Dedifferentiated amniotic fluid mesenchymal stem cell (primary cell): Measurements from ENCODE around the gene EXPH5.
"Not testable (repeated sequence)": the region's sequence is repeated elsewhere in the genome, so short reads cannot be mapped to it uniquely, and the experiment has no call there.

Source experiments
- DNase-seq: peaks from one replicate; pipeline ENCODE4 v3.0.0-alpha.2; 2016; ENCODE audit errors: extremely low spot score

EXPH5 gene

DNA sequence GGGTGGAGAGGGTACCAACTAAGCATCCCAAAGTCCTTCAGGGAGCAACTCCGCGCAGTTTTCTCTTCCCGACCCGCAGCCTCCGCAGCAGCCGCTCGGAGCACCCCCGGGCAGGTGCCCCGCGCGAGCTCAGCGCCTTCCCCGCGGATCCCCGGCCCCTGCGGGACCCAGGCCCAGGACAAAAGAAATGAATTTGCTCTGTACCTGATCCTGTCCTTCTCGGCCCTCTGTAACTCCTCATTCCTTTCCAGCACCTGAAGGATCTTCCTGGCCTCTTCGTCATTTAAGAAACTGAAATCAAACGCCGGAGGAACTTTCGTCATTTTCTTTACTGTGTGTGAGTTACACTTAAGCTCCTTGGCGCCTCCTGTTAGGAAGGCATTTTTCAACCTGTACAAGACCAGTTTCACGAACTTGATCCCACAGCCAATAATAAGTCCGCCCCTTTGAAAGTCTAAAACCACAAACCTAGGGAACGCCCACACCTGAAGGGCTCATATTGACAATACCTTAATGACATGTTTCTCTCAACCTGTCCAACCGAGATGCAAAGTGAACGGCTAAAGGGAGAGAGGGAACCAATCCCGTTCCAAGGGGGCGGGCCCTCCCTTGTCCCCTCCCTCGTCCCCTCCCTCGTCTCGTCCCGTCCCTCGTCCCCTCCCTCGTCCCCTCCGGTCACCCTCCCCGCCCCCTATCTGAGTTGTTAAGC lies at the start of gene EXPH5:
EXPH5 (minus strand) TSS at position 555 of the 709 bp plus-strand sequence; CDS start at position 323, 232 bp downstream.
- peak; percentile 45 for DNase-seq

DNA sequence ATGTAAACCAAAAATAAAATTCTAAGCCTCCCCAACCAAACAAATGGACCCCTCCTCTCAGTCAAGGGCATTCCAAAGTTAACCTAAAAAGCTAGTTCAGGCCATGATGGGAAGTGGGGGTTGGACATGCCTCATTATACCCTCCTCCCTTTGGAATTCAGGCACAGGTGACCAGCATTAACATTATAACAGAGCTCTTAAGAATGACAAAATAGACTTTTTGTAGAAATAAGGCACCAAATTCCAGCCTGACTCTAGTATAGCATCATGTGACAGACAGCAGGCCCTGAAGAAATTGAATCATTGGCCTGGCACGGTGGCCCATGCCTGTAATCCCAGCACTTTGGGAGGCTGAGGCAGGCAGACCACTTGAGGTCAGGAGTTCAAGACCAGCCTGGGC lies 48.2 kb upstream of the EXPH5 start:
- DNase-seq = not testable (repeated sequence)

DNA sequence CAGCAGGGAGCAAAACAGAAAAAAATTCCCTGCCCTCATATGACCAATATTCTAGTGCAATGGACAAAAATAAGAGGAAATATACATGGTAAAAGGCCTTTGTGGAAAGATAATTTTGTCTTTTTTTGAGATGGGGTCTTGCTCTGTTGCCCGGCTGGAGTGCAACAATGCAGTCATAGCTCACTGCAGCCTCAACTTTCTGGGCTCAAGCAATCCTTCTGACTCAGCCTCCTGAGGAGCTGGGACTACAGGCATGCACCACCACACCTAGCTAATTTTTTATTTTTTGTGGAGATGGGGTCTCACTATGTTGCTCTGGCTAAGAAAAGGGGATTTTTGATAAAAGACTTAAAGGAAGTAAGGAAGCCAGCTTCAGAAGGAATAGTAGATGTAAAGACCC lies 45.6 kb upstream of the EXPH5 start:
- DNase-seq = no peak

DNA sequence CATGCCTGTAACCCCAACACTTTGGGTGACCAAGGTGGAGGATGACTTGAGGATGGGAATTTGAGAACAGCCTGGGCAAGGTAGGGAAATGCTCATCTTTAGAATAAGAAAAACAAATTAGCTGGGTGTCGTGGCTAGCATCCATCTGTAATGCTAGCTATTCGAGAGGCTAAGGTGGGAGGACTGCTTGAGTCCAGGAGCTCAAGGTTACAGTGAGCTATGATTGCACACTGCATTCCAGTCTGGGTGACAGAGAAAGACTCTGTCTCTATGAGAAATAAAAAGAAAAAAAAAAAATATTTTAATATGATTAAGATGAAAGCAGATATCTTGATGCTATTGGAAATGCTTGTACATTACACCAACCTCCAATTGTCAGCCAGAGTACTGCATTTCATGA lies 42.7 kb upstream of the EXPH5 start:
- DNase-seq = no peak

GRCh38 chr11:108635106-108635505 lies 41.5 kb upstream of the EXPH5 start:
- DNase-seq = no peak

GRCh38 chr11:108632041-108632704 lies 38.6 kb upstream of the EXPH5 start:
- peak; percentile 55 for DNase-seq

DNA sequence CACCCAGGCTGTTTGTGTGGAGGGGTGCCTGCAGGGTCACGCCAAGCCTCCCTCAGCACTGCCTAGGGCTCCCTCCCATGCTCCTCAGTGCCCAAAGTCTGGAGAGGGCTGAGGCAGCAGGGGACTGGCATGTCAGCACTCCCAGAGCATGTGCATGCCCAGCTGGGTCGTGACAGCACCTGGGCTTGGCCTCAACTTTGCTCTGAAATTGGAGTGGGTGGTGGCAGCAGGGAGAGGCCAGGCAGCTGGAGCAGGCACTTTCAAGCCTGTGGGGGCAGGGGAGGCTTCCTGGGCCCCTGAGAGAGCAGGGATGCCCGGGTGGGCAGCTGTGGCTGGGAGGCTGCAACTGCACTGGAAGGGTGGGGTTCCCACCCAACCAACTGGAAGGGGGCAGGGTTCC lies 35.7 kb upstream of the EXPH5 start:
- no peak for DNase-seq

DNA sequence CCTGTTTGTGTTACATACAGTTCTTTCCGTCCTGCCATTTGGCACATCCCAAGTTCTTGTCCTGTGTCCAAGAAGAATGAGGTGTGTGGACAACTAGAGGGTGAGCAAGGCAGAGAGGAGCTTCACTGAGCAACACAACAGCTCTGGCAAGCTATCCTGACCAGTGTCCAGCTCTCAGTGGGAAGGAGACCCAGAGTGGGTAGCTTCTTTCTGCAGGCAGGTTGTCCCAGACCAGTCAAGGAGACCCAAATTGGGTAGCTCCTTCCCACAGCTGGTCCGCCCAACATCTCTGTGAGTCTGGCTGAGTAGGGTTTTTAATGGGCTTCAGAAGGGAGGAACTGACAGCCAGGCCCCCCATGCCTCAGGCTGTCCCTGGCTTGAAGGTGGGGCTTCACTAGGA lies 35.2 kb upstream of the EXPH5 start:
- DNase-seq = no peak

DNA sequence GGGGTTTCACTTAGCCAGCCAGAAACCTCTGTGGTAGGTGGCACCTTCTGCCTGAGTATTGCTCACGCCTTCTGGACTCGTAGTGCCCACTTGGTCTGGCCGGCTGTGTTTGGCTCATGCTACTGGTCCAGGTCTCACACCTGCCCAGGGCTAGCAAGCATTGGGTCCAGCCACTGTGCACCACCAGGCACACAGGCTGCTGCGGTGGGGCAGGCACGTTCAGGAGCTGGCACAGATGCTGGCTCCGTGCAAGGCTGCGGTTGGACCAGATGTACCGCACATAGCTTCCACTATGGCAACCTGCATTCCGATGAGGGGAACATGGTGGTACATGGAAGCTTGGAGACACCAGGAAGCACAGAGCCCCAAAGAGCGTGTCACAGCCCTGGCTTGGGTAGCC lies 34.8 kb upstream of the EXPH5 start:
- no peak for DNase-seq

DNA sequence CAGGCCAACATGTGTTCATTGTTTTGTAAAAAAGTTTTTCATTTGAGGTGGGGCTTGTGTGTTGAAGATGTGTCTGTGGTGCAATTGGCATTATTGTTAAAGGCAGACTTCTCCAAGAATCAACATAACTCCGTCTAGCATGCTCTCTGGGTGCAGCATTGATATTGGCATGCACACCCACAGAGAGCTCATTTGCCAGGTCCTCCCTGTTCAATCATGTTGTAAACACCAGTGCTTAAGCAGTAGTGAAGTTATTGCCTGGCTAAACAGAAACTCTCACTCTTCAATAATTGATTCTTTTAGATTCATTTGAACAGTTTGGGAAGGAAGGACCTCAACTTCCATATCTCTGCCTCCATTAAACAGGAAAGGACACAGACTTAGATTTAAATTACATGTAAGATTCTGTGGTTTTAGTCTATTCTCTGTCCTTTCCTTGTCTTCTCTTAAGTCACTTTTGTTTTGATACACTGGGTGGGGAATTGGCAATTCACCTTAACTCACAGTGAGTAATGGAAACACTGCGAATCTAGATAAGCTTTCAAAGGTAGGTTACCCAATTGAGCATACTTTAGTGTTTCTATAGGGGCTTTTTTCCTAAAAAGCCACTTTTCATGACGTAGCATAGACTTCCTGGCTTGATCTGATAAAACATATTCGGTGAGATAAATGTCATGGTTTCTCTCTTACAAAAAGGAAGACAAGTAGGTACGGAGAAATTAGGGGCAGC lies 30.8 kb upstream of the EXPH5 start:
- no peak for DNase-seq

- DNase-seq = no peak
Observed at GRCh38 chr11:108622341-108622740, 28.8 kb upstream of the EXPH5 start.

- DNase-seq = no peak
Observed at GRCh38 chr11:108620958-108621772, 27.6 kb upstream of the EXPH5 start.

GRCh38 chr11:108618529-108618928 lies 25.0 kb upstream of the EXPH5 start:
- no peak for DNase-seq

DNA sequence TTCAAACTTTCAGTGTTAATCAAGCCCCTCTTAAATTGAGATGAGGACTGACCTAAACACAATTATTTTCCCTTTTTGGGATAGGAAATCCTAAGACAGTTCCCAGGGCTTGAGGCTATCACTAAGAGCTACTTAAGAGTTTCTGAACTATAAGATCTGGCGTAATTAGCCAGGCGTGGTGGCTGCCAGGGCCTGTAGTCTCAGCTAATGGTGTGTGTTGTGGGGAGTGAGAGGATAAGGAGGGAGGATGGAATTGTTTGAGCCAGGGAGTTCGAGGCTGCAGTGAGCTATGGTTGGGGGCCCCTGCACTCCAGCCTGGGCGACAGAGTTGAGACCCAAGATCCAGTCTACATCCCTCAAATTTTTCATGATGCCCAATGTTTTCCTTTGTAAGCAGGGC lies 23.5 kb upstream of the EXPH5 start:
- no peak for DNase-seq

GRCh38 chr11:108616549-108616948 lies 23.0 kb upstream of the EXPH5 start:
- DNase-seq = no peak

DNA sequence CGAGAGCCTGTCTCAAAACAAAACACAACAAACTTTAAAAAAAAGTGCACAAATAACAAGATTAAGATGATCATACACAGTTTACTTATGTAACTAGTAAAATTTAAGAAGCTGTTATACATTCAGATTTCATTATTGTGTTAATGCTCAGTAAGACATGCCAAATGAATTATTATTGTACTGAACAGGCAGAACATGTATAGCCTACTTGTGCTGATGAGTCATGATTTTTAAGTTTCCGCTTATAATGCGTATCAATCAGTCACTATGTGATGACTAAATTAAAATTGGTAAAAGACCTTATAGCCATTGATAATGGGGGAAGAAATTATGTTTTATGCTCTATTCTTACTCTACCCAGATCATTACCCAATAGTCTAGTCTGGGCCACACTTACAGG lies 20.5 kb upstream of the EXPH5 start:
- DNase-seq = no peak

- no peak for DNase-seq
Observed at GRCh38 chr11:108609682-108610081, 16.1 kb upstream of the EXPH5 start.

GRCh38 chr11:108608548-108608947 lies 15.0 kb upstream of the EXPH5 start:
- no peak for DNase-seq

GRCh38 chr11:108606495-108607160 lies 13.1 kb upstream of the EXPH5 start:
- no peak for DNase-seq

DNA sequence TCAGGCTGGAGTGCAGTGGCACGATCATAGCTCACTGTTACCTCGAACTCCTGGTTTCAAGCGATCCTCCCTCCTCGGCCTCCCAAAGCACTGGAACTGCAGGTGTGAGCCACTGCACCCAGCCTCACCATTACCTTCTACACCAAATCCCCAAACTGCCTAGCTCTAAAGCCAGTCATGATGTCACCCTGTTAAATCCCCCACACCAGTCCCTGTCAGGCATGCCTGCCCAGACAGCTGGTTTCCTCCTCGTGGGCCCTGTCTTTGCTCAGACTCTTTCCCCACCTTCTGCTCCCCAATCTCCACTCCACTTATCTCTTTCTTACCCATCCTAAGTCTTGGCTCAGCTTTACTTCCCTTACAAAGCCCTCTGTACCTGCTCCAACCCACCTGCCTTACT lies 12.5 kb upstream of the EXPH5 start:
- no peak for DNase-seq

DNA sequence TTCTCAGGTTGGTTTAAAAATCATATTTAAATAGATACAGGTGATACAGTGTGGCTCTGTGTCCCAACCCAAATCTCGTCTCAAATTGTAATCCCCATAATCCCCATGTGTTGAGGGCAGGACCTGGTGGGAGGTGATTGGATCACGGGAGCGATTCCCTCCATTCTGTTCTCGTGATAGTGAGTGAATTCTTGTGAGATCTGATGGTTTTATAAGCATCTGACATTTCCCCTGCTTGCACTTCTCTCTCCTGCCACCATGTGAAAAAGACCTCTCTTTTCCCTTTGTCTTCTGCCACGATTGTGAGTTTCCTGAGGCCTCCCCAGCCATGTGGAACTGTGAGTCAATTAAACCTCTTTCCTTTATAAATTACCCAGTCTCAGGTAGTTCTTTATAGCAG lies 9.2 kb upstream of the EXPH5 start:
- DNase-seq = not testable (repeated sequence)

DNA sequence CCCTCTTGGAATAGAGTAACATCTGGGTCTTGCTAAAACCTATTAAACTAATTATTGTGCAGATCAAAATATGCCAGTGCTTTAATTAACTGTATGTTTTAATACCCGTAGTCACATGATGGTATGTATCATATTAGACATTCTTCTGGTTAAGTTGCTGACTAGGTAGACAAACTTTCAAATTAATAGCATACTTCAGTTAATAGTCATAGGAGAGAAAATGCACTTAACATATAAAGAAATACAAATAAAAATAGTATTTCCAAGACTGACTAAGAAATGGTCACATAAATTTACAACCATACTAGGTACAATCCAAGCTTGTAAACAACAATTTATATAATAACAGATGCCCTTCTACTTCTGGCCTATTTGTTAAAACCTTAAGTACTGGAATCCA lies 7.6 kb upstream of the EXPH5 start:
- no peak for DNase-seq
